Fibroblast of skin of abdomen (primary cell): ENCODE data around the gene SNTB2. TPM values are rescaled to one million over a fixed set of nuclear protein-coding genes. Genes with fewer than 3 reads are reported as not detected.
"Not testable (repeated sequence)": the region's sequence is repeated elsewhere in the genome, so short reads cannot be mapped to it uniquely, and the experiment has no call there.

Experiments
- DNase-seq: peaks from one replicate; pipeline ENCODE4 v3.0.0-alpha.2; 2013
- polyA plus RNA-seq, 2 experiments: library from polyadenylated mRNA; unstranded; fragments of 120-200 nt; gene quantifications; one replicate each; pipeline ENCODE4 v1.2.1, GENCODE V29; 2013; ENCODE audit not compliant: insufficient read length in 2 of 2

The SNTB2 gene
- polyA plus RNA-seq (2013, experiment 1 of 2; ENCODE audit: insufficient read length): 22.7 TPM
- polyA plus RNA-seq (2013, experiment 2 of 2; ENCODE audit: insufficient read length): 23.4 TPM

GRCh38 chr16:69186642-69187445 lies at the start of gene SNTB2:
SNTB2 (plus strand) TSS chr16:69187164; CDS start chr16:69187167, 3 bp downstream.
- DNase-seq: peak; percentile 89

GRCh38 chr16:69138608-69139007 lies 48.4 kb upstream of the SNTB2 start:
- no peak for DNase-seq

DNA sequence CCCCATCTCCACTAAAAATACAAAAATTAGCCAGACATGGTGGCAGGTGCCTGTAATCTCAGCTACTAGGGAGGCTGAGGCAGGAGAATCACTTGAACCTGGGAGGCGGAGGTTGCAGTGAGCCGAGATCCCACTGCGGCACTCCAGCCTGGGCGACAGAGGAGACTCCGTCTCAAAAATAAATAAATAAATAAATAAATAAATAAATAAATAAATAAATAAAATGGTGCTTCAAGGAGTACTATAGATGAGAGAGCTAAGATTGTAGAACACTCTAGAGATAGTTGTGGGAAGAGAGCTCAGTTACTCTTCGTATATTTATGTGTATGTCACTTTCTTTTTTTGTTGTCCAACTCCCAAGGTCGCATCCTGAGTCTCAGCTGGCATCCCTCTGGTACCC lies 47.5 kb upstream of the SNTB2 start:
- not testable (repeated sequence) for DNase-seq

DNA sequence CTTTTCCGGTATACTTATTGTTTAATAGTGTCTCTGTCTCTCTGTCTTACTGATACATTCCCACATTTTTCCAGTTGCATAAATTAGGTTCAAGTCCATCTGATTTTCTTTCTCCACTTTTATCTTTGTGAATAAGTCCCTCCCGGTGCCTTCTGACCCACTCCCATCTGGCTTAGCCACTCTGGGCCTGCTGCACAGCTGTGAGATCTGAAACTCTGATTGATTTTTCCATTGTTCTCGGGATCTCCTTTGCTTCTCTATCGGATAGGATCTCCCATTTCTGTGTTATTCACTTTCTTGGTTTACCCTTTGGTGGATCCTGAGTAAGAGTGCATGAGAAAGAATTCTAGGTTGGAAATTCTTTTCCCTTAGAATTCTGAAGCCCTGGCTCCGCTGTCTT lies 46.0 kb upstream of the SNTB2 start:
- no peak for DNase-seq

GRCh38 chr16:69141936-69142335 lies 45.0 kb upstream of the SNTB2 start:
- DNase-seq: no peak

GRCh38 chr16:69143116-69143515 lies 43.8 kb upstream of the SNTB2 start:
- DNase-seq: no peak

GRCh38 chr16:69145658-69146057 lies 41.3 kb upstream of the SNTB2 start:
- no peak for DNase-seq

- not testable (repeated sequence) for DNase-seq
These were observed 37.3 kb upstream of the SNTB2 start for GRCh38 chr16:69149621-69150020.

DNA sequence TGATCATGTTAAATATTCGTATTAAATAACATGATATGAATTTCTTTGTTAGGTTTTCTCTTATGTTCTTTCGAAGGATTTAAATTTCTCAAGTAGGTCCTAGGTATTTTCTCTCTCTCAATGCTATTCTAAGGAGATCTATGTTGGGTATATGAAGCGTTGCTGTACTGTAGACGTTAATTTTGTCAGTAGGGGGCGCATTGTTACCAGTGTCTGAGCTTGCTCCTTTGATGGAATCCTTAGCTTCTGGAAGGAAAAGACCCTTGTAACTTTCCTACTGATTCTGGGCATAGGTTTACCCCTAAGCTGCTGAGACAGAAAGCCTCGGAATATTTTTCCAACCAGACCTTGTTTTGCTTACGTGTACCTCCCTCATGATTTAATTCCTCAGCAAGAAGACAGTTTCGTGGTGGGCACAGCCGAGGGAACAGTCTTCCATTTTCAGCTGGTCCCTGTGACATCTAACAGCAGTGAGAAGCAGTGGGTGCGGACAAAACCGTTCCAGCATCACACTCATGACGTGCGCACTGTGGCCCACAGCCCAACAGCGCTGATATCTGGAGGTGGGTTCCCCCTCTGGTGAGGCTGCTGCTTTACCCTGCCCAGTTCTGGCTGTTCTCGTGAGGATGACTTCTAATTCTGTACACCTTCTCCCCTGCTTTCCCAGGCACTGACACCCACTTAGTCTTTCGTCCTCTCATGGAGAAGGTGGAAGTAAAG lies 36.7 kb upstream of the SNTB2 start:
- DNase-seq: peak; percentile 72

- no peak for DNase-seq
These were observed 29.8 kb upstream of the SNTB2 start for GRCh38 chr16:69157196-69157595.

DNA sequence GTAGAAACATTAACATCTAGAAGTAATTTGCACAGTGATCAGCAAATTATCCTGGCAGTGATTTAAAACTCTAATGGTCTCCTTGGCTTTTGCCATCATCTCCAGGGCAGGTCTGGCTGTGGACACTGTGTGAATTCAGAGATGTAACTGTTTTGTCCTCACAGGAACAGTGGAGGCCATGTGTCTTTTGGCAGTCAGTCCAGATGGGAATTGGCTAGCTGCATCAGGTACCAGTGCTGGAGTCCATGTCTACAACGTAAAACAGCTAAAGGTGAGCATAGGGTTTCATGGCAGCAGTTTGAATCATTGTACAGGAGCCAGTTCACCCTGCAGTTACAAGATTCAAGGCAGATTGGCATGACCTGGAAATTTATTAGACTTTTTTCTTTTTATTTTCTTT lies 26.8 kb upstream of the SNTB2 start:
- no peak for DNase-seq

DNA sequence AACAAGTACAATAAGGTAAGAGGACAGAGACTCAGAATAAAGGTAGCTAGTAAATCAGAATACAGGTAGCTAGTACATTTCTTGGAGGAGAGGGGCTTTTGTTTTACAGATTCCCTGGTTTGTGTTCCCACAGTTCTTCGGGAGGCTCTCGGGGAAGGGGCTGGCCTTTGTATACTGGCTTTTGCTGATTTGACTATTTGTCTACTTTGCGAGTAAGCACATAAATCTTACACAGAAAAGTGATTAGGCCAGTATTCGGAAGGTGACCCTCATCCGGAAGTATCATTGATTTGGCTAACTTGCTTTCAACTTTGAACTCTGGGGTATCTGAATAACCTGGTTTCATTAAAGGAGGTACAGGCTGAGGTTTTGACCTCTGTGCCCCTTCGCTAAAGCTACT lies 21.4 kb upstream of the SNTB2 start:
- no peak for DNase-seq

DNA sequence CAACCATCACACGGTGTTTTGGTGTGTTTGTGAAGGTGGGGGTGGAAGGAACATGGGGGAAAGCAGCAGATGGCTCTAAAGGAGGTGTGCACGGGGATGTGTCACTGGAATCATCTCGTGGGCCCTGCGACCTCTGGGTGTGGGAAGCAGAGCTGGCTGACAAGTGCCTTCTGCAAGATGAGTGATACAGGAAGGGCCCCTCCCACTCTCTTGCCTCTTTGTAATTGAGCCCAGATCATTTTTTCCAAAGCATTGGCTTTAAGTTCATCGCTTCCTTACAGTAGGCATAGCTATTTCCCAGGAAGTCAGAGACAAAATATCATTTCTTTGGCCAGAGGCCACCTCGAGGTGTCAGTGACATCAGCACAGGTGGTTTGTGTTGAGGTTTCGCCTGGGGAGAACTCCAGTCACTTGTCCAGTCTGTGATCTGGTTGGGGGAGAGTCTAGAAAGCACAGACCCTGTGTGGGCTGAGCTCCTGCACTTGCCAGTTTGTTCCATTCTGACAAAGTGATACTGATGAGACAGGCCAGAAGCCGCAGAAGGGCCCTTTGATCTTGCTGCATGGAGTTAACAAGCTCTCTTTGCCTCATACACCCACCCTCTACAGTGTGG lies 20.6 kb upstream of the SNTB2 start:
- peak; percentile 42 for DNase-seq

DNA sequence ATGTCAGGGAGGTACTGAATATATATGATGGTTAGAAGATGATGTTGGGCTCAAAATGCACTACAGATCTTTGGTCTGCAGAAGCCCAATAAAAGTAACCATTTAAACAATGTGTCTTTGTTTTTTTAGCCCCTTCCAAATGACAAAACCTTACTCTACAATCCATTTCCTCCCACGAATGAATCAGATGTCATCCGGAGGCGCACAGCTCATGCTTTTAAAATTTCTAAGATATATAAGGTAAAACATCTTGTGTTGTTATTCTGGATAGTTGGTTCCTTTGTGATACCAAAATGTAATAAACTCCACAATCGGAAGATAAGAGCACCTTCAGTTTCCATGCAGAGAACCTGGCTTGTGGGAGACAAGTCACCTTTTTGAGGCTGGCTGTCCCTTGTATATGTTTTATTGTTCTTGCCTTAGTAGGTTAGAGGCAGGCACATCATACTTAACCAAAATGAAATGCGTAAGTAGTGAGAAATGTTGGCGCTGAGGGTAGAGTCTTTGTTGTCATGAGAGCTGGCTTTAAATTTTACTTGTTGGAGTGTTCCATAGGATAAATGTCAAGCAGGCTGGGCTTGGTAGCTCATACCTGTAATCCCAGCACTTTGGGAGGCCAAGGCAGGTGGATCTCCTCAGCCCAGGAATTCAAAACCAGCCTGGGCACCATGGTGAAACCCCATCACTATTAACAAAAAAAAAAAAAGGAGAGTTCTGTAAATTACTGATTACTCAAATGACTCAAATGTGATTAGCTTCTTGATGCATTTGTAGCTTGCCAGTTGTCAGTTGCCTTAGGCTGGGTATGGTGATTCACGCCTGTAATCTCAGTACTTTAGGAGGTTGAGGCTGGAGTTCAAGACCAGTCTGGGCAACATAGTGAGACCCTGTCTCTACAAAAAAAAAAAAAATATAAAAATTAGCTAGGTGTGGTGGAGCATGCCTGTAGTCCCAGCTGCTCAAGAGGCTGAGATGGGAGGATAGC lies 19.7 kb upstream of the SNTB2 start:
- DNase-seq: no peak

DNA sequence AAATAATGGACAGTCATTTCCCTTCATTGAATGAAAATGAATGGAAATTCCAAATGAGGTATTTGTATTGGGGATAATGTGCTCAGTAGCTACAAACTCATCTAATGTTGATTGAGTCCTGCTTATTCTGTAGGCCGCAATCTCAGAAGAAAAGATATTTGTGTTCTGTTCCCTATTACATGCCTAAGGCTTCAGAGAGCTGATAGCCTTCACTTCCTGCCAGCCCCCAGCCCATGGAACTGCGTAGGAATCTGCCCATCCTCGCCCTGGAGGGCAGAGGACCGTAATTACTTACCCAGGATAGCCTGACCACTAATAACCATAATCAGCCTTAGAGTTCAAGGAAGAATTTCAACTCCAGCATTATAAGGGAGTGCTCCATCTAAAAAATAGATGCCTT lies 17.9 kb upstream of the SNTB2 start:
- no peak for DNase-seq

DNA sequence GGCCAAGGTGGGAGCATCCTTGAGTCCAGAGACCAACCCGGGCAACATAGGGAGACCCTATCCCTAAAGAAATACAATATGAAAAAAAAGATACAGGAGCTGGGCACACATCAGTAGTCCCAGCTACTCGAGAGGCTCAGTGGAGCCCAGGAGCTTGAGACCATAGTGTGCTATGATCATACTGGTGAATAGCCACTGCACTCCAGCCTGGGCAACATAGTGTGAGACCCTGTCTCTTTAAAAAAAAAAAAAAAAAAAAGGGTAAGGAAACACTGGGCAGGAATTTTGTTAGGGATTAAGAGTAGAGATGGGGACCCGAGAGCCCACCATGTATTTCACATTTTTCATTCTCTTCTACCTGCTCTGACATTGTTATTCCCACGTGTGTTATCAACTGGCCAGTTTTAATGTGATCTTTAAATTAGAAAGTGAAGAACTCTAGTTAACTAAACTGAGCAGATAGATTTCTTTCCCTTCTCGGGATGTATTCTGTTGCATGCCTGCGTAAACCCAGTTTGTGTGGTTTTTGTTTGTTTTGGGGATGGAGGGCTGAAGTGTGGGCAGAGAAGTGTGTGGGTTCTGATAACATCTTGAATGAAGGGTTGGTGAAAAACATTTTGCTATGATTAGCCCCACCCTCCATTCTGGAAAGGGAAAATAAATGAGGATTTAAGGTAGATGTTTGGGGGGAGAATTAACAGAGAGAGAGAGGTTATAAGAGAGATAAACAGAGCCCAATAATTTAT lies 17.2 kb upstream of the SNTB2 start:
- no peak for DNase-seq

GRCh38 chr16:69171325-69172084 lies 15.5 kb upstream of the SNTB2 start:
- DNase-seq: peak; percentile 89

GRCh38 chr16:69176033-69176800 lies 10.7 kb upstream of the SNTB2 start:
- peak; percentile 81 for DNase-seq

- DNase-seq: peak; percentile 94
These were observed 7.5 kb upstream of the SNTB2 start for GRCh38 chr16:69179328-69180010.
